ENCODE results near the gene MTHFD1L.

MTHFD1L gene

DNA sequence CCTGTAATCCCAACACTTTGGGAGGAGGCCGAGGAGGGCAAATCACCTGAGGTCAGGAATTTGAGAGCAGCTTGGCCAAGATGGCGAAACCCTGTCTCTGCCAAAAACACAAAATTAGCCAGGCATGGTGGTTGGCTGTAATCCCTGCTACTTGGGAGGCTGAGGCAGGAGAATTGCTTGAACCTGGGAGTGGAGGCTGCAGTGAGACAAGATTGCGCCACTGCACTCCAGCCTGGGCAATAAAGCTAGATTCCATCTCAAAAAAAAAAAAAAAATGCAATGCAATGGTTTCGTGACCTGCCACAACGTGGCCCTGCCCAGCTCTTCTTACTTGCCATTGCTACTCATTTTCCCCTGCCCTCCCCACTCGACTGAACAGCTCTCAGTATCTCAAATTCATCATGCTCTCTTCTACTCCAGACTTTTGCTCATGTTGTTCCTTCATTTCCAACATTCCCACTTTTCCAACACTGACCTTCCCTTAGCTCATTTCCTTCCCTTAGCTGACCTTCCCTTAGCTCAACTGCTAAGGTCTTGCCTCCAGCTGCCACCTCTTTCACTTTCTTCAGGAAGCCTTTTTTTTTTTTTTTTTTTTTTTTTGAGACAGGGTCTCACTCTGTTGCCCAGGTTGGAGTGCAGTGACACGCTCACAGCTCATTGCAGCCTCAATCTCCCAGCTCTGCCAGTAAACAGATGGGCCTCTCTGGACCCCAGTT is 2.1 kb upstream of the MTHFD1L start:
- ATAC-seq (ENCODE audit: insufficient read depth, low read depth) = no peak
- H3K27ac ChIP-seq (ENCODE audit: low read length) = no peak overlapping the region
- no peak overlapping the region for H3K4me2 ChIP-seq (ENCODE audit: insufficient read depth, low read length)
- no peak overlapping the region for H2AFZ ChIP-seq (ENCODE audit: low read depth, low read length)
- peaks cover 2% of the 10 kb centered on the region; the same call in 1 of the 2 replicates for H3K36me3 ChIP-seq (ENCODE audit: insufficient read depth, low read length)
- H4K20me1 ChIP-seq (ENCODE audit: insufficient read depth, low read length) = peaks cover 13% of the 10 kb centered on the region; the same call in 1 of the 2 replicates
- H3K4me3 ChIP-seq (ENCODE audit: low read depth in 1 of 2, low read length in 2 of 2) = no peak overlapping the region
- H3K9me3 ChIP-seq (ENCODE audit: insufficient read depth, low read length, severe bottlenecking) = no peaks in the 10 kb centered on the region
- H3K9ac ChIP-seq (ENCODE audit: low read depth, low read length) = no peak overlapping the region
- H3K27me3 ChIP-seq (ENCODE audit: insufficient read depth, low read length, poor library complexity) = peaks cover 23% of the 10 kb centered on the region
- peaks cover 28% of the 10 kb centered on the region for H3K79me2 ChIP-seq (ENCODE audit: insufficient read depth, low read length)
- H3K4me1 ChIP-seq (ENCODE audit: insufficient read depth, low read length) = peaks cover 41% of the 10 kb centered on the region
- TF ChIP-seq EZH2 (IDR thresholded peaks at IDR 0.05; ENCODE audit: borderline replicate concordance, low read depth, low read length, severe bottlenecking) = no peak
- TF ChIP-seq, protein P1, sequence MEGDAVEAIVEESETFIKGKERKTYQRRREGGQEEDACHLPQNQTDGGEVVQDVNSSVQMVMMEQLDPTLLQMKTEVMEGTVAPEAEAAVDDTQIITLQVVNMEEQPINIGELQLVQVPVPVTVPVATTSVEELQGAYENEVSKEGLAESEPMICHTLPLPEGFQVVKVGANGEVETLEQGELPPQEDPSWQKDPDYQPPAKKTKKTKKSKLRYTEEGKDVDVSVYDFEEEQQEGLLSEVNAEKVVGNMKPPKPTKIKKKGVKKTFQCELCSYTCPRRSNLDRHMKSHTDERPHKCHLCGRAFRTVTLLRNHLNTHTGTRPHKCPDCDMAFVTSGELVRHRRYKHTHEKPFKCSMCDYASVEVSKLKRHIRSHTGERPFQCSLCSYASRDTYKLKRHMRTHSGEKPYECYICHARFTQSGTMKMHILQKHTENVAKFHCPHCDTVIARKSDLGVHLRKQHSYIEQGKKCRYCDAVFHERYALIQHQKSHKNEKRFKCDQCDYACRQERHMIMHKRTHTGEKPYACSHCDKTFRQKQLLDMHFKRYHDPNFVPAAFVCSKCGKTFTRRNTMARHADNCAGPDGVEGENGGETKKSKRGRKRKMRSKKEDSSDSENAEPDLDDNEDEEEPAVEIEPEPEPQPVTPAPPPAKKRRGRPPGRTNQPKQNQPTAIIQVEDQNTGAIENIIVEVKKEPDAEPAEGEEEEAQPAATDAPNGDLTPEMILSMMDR (IDR thresholded peaks at IDR 0.05; ENCODE audit: borderline replicate concordance, extremely low read depth, low read length, poor library complexity, severe bottlenecking) = no peak
- DNase-seq = no peak

DNA sequence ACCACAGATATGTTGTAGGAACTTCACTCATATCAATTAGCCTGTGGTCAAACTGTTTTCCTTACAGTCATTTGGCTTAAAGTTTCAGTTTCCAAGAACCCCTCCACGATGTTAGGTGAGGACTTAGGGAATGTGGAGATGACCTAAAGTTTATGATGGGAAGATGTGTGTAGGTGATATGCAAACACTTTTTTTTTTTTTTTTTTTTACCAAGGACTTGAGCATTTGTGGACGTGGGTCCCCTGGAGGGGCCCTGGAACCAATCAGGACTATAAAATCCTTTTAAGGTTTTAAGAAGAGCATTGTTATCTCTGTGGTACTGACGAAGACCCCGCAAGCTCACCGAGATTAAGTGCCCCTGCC is 478 bp upstream of the MTHFD1L start:
- no peak for ATAC-seq (ENCODE audit: insufficient read depth, low read depth)
- peak overlapping the region; percentile 95 for H3K4me2 ChIP-seq (ENCODE audit: insufficient read depth, low read length)

DNA sequence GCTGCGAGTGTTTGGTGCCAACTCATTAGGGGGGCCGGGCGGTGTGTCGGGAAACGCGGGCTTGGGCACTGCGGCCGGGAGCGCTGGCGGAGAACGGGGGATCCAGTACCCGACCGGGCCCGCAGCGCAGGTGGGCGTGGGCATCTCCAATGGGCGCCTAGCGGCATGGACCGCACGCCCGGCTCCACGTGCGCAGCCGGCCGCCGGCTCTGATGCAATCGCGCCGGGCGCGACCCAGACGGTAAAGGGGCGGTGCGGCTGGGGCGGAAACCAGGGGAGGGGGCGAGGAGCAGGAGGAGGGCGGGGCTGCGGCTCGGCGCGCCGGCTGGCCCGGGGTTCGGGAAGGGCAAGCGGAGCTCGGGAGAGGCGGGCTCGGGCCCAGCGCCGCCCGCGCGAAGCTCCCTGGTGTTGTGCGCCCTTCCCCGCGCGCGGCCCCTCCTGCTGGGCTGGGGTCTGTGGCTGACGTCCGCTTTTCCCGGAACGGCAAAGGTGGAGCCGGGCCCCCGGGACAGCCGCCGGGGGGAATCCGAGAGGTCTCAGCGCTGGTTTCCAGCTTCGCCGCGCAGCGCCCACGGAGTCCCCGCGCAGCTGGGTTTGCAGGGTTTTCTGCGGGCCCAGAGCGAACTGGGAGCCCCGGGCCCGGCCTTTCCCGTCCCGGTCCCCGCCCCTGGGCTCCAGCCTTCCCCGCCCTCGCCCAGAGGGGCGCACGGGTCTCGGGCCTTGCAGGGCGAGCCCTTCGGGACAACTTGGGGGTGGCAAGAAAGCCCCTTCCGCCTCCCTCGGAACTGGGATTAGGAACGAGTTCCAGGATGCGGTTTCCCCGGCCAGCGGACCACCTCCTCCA is 867 bp downstream of the MTHFD1L start:
- ATAC-seq (ENCODE audit: insufficient read depth, low read depth) (peak; percentile 84), DNase-seq (peak; percentile 92)
- Histone ChIP-seq H3K4me3 (ENCODE audit: low read depth in 1 of 2, low read length in 2 of 2) (peak overlapping the region; percentile 51 to 83; a peak in 3 of 4 replicates), H3K36me3 (ENCODE audit: insufficient read depth, low read length) (peaks cover 2% of the 10 kb centered on the region; the same call in 1 of the 2 replicates), H2AFZ (ENCODE audit: low read depth, low read length) (peak overlapping the region; percentile 91), H3K27ac (ENCODE audit: low read length) (peak overlapping the region; percentile 74), H4K20me1 (ENCODE audit: insufficient read depth, low read length) (peaks cover 33% of the 10 kb centered on the region; the same call in 1 of the 2 replicates), H3K27me3 (ENCODE audit: insufficient read depth, low read length, poor library complexity) (peaks cover 14% of the 10 kb centered on the region), H3K79me2 (ENCODE audit: insufficient read depth, low read length) (peaks cover 56% of the 10 kb centered on the region), H3K9me3 (ENCODE audit: insufficient read depth, low read length, severe bottlenecking) (no peaks in the 10 kb centered on the region), H3K4me1 (ENCODE audit: insufficient read depth, low read length) (peaks cover 46% of the 10 kb centered on the region), H3K9ac (ENCODE audit: low read depth, low read length) (peak overlapping the region; percentile 90), H3K4me2 (ENCODE audit: insufficient read depth, low read length) (peak overlapping the region; percentile 95)
- TF ChIP-seq, protein P1 (IDR thresholded peaks at IDR 0.05; ENCODE audit: borderline replicate concordance, extremely low read depth, low read length, poor library complexity, severe bottlenecking) = no peak
- TF ChIP-seq EZH2 (IDR thresholded peaks at IDR 0.05; ENCODE audit: borderline replicate concordance, low read depth, low read length, severe bottlenecking) = no peak

More for the DNA sequence above, 478 bp upstream of the MTHFD1L start:
- DNase-seq = no peak
- Histone ChIP-seq H3K4me3 (ENCODE audit: low read depth in 1 of 2, low read length in 2 of 2) (peak overlapping the region; percentile 51 to 83; a peak in 3 of 4 replicates), H4K20me1 (ENCODE audit: insufficient read depth, low read length) (peaks cover 27% of the 10 kb centered on the region; the same call in 1 of the 2 replicates), H3K9ac (ENCODE audit: low read depth, low read length) (peak overlapping the region; percentile 90), H3K9me3 (ENCODE audit: insufficient read depth, low read length, severe bottlenecking) (no peaks in the 10 kb centered on the region), H3K4me1 (ENCODE audit: insufficient read depth, low read length) (peaks cover 46% of the 10 kb centered on the region), H2AFZ (ENCODE audit: low read depth, low read length) (peak overlapping the region; percentile 86), H3K79me2 (ENCODE audit: insufficient read depth, low read length) (peaks cover 45% of the 10 kb centered on the region), H3K27ac (ENCODE audit: low read length) (peak overlapping the region; percentile 55), H3K27me3 (ENCODE audit: insufficient read depth, low read length, poor library complexity) (peaks cover 19% of the 10 kb centered on the region), H3K36me3 (ENCODE audit: insufficient read depth, low read length) (peaks cover 2% of the 10 kb centered on the region; the same call in 1 of the 2 replicates)
- TF ChIP-seq, protein P1 (IDR thresholded peaks at IDR 0.05; ENCODE audit: borderline replicate concordance, extremely low read depth, low read length, poor library complexity, severe bottlenecking) = no peak
- TF ChIP-seq EZH2 (IDR thresholded peaks at IDR 0.05; ENCODE audit: borderline replicate concordance, low read depth, low read length, severe bottlenecking) = no peak

Measured in DND-41 (cell line).